IMR-90 (cell line): ENCODE results near the gene UACA. TPM values are rescaled to one million over a fixed set of nuclear protein-coding genes. Genes with fewer than 3 reads are reported as not detected.

Source experiments
- ATAC-seq: fragments of 200-7000 bp; cut with Tn5 transposase; 2 replicates; pipeline ENCODE4 v1.9.1; 2020; ENCODE audit warnings: low read depth, mild to moderate bottlenecking, moderate library complexity
- BruUV-seq: library from RNA; stranded (reverse); fragments of 400-500 nt; replicated peaks from 2 replicates; lab custom pipeline; 2021; lab: Mats Ljungman, UMichigan
- CTCF ChIA-PET: fragments of 300-600 bp; formaldehyde crosslinking; extraction: SDS; loops from one replicate; lab custom pipeline; 2021; ENCODE audit warnings: antibody characterized with exemption; lab: Yijun Ruan, JAX
- POLR2A ChIA-PET: fragments of 300-600 bp; sonication (Branson Sonifier 250); formaldehyde crosslinking; loops from one replicate; lab custom pipeline; 2022; ENCODE audit warnings: antibody characterized with exemption; ENCODE audit not compliant: unreplicated experiment; lab: Charles Lee
- DNase-seq: peaks from one replicate; pipeline ENCODE4 v3.0.0; 2013
- H2AFZ ChIP-seq: replicated peaks from 2 replicates; pipeline ENCODE3; 2013; ENCODE audit warnings: low read length, mild to moderate bottlenecking; ENCODE audit not compliant: poor library complexity
- H2AK5ac ChIP-seq: 2 replicates; pipeline ENCODE4 v1.6.1; 2013; ENCODE audit warnings: low read depth, low read length, inconsistent platforms
- H2AK9ac ChIP-seq: replicated peaks from 2 replicates; pipeline ENCODE3; 2013; ENCODE audit warnings: mild to moderate bottlenecking, low read depth, low read length, moderate library complexity; ENCODE audit not compliant: poor library complexity
- H2BK120ac ChIP-seq: 2 replicates; pipeline ENCODE4 v1.6.1; 2013; ENCODE audit warnings: low read depth, low read length, inconsistent platforms
- H2BK15ac ChIP-seq: 3 replicates; pipeline ENCODE4 v1.6.1; 2013; ENCODE audit warnings: low read depth, low read length, inconsistent platforms
- H2BK20ac ChIP-seq: 2 replicates; pipeline ENCODE4 v1.6.1; 2013; ENCODE audit warnings: low read depth, mild to moderate bottlenecking, inconsistent platforms, low read length, moderate library complexity
- H2BK5ac ChIP-seq: 2 replicates; pipeline ENCODE4 v1.6.1; 2013; ENCODE audit warnings: mild to moderate bottlenecking, low read depth, low read length, inconsistent platforms; ENCODE audit not compliant: poor library complexity, severe bottlenecking
- H3K14ac ChIP-seq: replicated peaks from 2 replicates; pipeline ENCODE4 v1.6.1; 2013; ENCODE audit warnings: low read depth, low read length, inconsistent platforms
- H3K18ac ChIP-seq: 2 replicates; pipeline ENCODE4 v1.6.1; 2013; ENCODE audit warnings: low read depth, low read length, control low read depth
- H3K23ac ChIP-seq: 2 replicates; pipeline ENCODE4 v1.6.1; 2013; ENCODE audit warnings: low read depth, low read length, inconsistent platforms
- H3K27ac ChIP-seq: 2 replicates; pipeline ENCODE4 v1.5.1; 2013; ENCODE audit warnings: mild to moderate bottlenecking, control low read depth, low read length; ENCODE audit not compliant: insufficient read depth
- H3K27me3 ChIP-seq: 2 replicates; pipeline ENCODE4 v1.6.1; 2013; ENCODE audit warnings: low read length; ENCODE audit not compliant: control insufficient read depth, insufficient read depth
- H3K36me3 ChIP-seq: 2 replicates; pipeline ENCODE4 v1.6.1; 2013; ENCODE audit warnings: low read length, mixed read lengths; ENCODE audit not compliant: control insufficient read depth, insufficient read depth
- H3K4ac ChIP-seq: 2 replicates; pipeline ENCODE4 v1.6.1; 2013; ENCODE audit warnings: low read depth, low read length, inconsistent platforms
- H3K4me1 ChIP-seq: 2 replicates; pipeline ENCODE4 v1.6.1; 2013; ENCODE audit warnings: low read length, mixed read lengths; ENCODE audit not compliant: control insufficient read depth, insufficient read depth
- H3K4me2 ChIP-seq: 2 replicates; pipeline ENCODE4 v1.6.1; 2013; ENCODE audit warnings: low read depth, mild to moderate bottlenecking, control low read depth, low read length, moderate library complexity
- H3K4me3 ChIP-seq: 2 replicates; pipeline ENCODE4 v1.5.1; 2013; ENCODE audit warnings: low read depth, mild to moderate bottlenecking, control low read depth, low read length, moderate library complexity; ENCODE audit not compliant: insufficient read depth
- H3K56ac ChIP-seq: 2 replicates; pipeline ENCODE4 v1.6.1; 2013; ENCODE audit warnings: low read length, inconsistent platforms; ENCODE audit not compliant: insufficient read depth; ENCODE audit errors: extremely low read depth
- H3K79me1 ChIP-seq, 2 experiments: 2 replicates each; pipeline ENCODE4 v1.6.1; 2013; ENCODE audit warnings: low read length in 2 of 2, inconsistent platforms in 1 of 2, low read depth in 1 of 2
- H3K9ac ChIP-seq: 2 replicates; pipeline ENCODE4 v1.6.1; 2013; ENCODE audit warnings: low read depth, low read length, control low read depth
- H3K9me1 ChIP-seq: 2 replicates; pipeline ENCODE4 v1.6.1; 2013; ENCODE audit warnings: low read length, inconsistent platforms; ENCODE audit not compliant: insufficient read depth
- H3K9me3 ChIP-seq: 2 replicates; pipeline ENCODE4 v1.6.1; 2013; ENCODE audit warnings: low read length; ENCODE audit not compliant: control insufficient read depth, insufficient read depth
- H4K20me1 ChIP-seq: 2 replicates; pipeline ENCODE4 v1.6.1; 2013; ENCODE audit warnings: low read length, inconsistent platforms; ENCODE audit not compliant: insufficient read depth
- H4K5ac ChIP-seq: 2 replicates; pipeline ENCODE4 v1.6.1; 2013; ENCODE audit warnings: mild to moderate bottlenecking, low read depth, low read length, control low read depth
- H4K8ac ChIP-seq, 2 experiments: 2 replicates each; pipeline ENCODE4 v1.6.1; 2013; ENCODE audit warnings: low read depth in 2 of 2, low read length in 2 of 2, control low read depth in 1 of 2, inconsistent platforms in 1 of 2
- H4K91ac ChIP-seq: 2 replicates; pipeline ENCODE4 v1.6.1; 2013; ENCODE audit warnings: low read depth, low read length, inconsistent platforms; ENCODE audit not compliant: insufficient read depth
- BHLHE40 ChIP-seq: fragments of 150-350 bp; IDR thresholded peaks from 2 replicates; pipeline ENCODE4 v1.6.1; 2016; ENCODE audit warnings: mild to moderate bottlenecking, low read depth, low read length
- CHD1 ChIP-seq: IDR thresholded peaks from 2 replicates; pipeline ENCODE4 v1.6.1; 2012; ENCODE audit warnings: low read depth, low read length, improper control_type of control experiment
- FOS ChIP-seq: fragments of 150-350 bp; IDR thresholded peaks from 2 replicates; pipeline ENCODE4 v1.6.1; 2016; ENCODE audit warnings: low read depth, low read length
- MAFK ChIP-seq: IDR thresholded peaks from 2 replicates; pipeline ENCODE4 v1.6.1; 2012; ENCODE audit warnings: low read depth, low read length, improper control_type of control experiment
- MXI1 ChIP-seq: IDR thresholded peaks from 2 replicates; pipeline ENCODE4 v1.6.1; 2012; ENCODE audit warnings: low read depth, mild to moderate bottlenecking, low read length, moderate library complexity, borderline replicate concordance
- NFE2L2 ChIP-seq: fragments of 150-350 bp; IDR thresholded peaks from 2 replicates; pipeline ENCODE4 v1.6.1; 2016; ENCODE audit warnings: low read depth, mild to moderate bottlenecking, low read length
- POLR2A ChIP-seq: IDR thresholded peaks from 2 replicates; pipeline ENCODE4 v1.6.1; 2012; ENCODE audit warnings: mild to moderate bottlenecking, low read depth, low read length
- RAD21 ChIP-seq: IDR thresholded peaks from 2 replicates; pipeline ENCODE4 v1.6.1; 2012; ENCODE audit warnings: low read length, improper control_type of control experiment
- RCOR1 ChIP-seq: IDR thresholded peaks from 2 replicates; pipeline ENCODE4 v1.6.1; 2012; ENCODE audit warnings: mild to moderate bottlenecking, low read length, improper control_type of control experiment; ENCODE audit not compliant: insufficient replicate concordance
- RFX5 ChIP-seq: IDR thresholded peaks from 2 replicates; pipeline ENCODE4 v1.8.0; 2012; ENCODE audit warnings: low read depth, mild to moderate bottlenecking, low read length, moderate library complexity
- SMC3 ChIP-seq: fragments of 150-350 bp; IDR thresholded peaks from 2 replicates; pipeline ENCODE4 v1.6.1; 2016; ENCODE audit warnings: low read depth, mild to moderate bottlenecking, antibody characterized with exemption, low read length, moderate library complexity
- WGBS, 2 experiments: methylation state at CpG; one replicate each; pipeline versions ENCODE4 v1.1.5 to v1.1.7; 2013; ENCODE audit warnings: missing lambda C conversion rate in 2 of 2; ENCODE audit not compliant: insufficient read length in 1 of 2; ENCODE audit errors: extremely low coverage in 2 of 2; 5-methylcytosine and 5-hydroxymethylcytosine counted together
- dilution Hi-C: fragments of 300-500 bp; cut with HindIII; formaldehyde crosslinking; loops from one replicate; pipeline ENCODE4 v1.14.3; 2018; ENCODE audit warnings: low sequenced_read_pairs; ENCODE audit not compliant: unreplicated experiment
- in situ Hi-C: fragments of 300-500 bp; cut with MboI; formaldehyde crosslinking; loops from 3 replicates; pipeline ENCODE4 v1.14.3; 2019; ENCODE audit warnings: low sequenced_read_pairs, inconsistent platforms, mixed read lengths
- intact Hi-C: fragments of 100-400 bp; cut with micrococcal nuclease; formaldehyde crosslinking; loops from 2 replicates; pipeline ENCODE4 v1.10.0; 2022
- polyA plus RNA-seq, 3 experiments: library from polyadenylated mRNA; depleted of rRNA; stranded (reverse); fragments of >200 nt; gene quantifications; 2 replicates each; pipeline ENCODE4 v1.2.3, GENCODE V29; 2012; ENCODE audit warnings: low replicate concordance in 1 of 3
- total RNA-seq: library from RNA; depleted of rRNA; stranded (reverse); fragments of >200 nt; gene quantifications from 2 replicates; pipeline ENCODE4 v1.2.3, GENCODE V29; 2012
- TF ChIP-seq, protein P1 (sequence below): fragments of 150-350 bp; IDR thresholded peaks from 2 replicates; pipeline ENCODE4 v1.6.1; 2016; ENCODE audit warnings: low read depth, mild to moderate bottlenecking, low read length, moderate library complexity, borderline replicate concordance

Gene UACA
- total and polyA plus RNA-seq, 2 of the 4 experiments (the other 2 are of a cell fraction) = 156 to 507 TPM

DNA sequence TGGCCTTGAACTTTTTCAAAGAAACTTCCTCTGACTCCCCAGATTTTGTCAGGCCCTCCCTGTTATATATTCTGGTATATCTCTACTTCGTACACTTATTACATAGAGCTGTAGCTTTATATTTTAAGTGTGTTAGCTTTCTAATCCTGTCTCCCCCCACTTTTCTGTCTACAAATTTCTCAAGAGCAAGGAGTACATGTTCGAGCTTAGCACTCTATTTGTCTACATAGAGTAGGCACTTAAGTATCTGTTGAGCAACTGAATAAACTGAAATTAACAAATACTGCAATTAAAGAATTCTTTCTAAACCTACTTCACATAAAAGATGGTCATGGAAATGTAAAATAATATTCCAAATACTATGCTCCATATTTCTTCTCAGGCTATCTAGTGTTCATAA, 39.4 kb downstream of the UACA start:
- ChIA-PET POLR2A (no interaction called here), CTCF (interaction anchor here (1.6 kb wide), 1 partner anchor 87 kb away, joined by 3 read pairs; no protein-coding TSS in a partner anchor)
- H3K79me1 ChIP-seq = peaks cover 23 to 54% of the 10 kb centered on the region in 2 experiments
- H2BK5ac ChIP-seq = no peak overlapping the region
- WGBS, 2 experiments = no CpG with 5 or more reads among the region's 2 CpGs
- H4K20me1 ChIP-seq = peaks cover 39% of the 10 kb centered on the region
- no peak overlapping the region for H2BK15ac ChIP-seq
- BruUV-seq = no TSS peak
- intact Hi-C loops (no loop called here), in situ Hi-C loops (no loop called here), dilution Hi-C loops (no loop called here)
- peaks cover 6% of the 10 kb centered on the region for H3K9me1 ChIP-seq
- H3K14ac ChIP-seq = no peak overlapping the region
- H4K91ac ChIP-seq = no peak overlapping the region
- H3K56ac ChIP-seq = no peak overlapping the region
- ATAC-seq (no peak), DNase-seq (no peak)
- H2AK9ac ChIP-seq = no peak overlapping the region
- no peak overlapping the region for H3K27ac ChIP-seq
- no peak overlapping the region for H3K4ac ChIP-seq
- H3K18ac ChIP-seq = no peak overlapping the region
- no peak overlapping the region for H3K23ac ChIP-seq
- H2AK5ac ChIP-seq = no peak overlapping the region
- no peak overlapping the region for H4K8ac ChIP-seq
- no peak overlapping the region for H3K9ac ChIP-seq
- H4K5ac ChIP-seq = no peak overlapping the region
- no peaks in the 10 kb centered on the region for H3K9me3 ChIP-seq
- H3K4me1 ChIP-seq = peaks cover 8% of the 10 kb centered on the region
- no peak overlapping the region for H3K4me2 ChIP-seq
- H2BK120ac ChIP-seq = no peak overlapping the region
- H3K36me3 ChIP-seq = peaks cover 3% of the 10 kb centered on the region
- TF ChIP-seq RAD21 (no peak), CHD1 (no peak), MXI1 (no peak), MAFK (no peak), POLR2A (no peak), FOS (no peak), NFE2L2 (no peak), RFX5 (no peak), BHLHE40 (no peak), SMC3 (no peak), RCOR1 (no peak)
- TF ChIP-seq, protein P1, sequence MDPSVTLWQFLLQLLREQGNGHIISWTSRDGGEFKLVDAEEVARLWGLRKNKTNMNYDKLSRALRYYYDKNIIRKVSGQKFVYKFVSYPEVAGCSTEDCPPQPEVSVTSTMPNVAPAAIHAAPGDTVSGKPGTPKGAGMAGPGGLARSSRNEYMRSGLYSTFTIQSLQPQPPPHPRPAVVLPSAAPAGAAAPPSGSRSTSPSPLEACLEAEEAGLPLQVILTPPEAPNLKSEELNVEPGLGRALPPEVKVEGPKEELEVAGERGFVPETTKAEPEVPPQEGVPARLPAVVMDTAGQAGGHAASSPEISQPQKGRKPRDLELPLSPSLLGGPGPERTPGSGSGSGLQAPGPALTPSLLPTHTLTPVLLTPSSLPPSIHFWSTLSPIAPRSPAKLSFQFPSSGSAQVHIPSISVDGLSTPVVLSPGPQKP = no peak
- no peak overlapping the region for H2AFZ ChIP-seq
- H3K27me3 ChIP-seq = no peaks in the 10 kb centered on the region
- no peak overlapping the region for H2BK20ac ChIP-seq
- no peak overlapping the region for H3K4me3 ChIP-seq
